H1 (cell line): Measurements from ENCODE around the gene NAXD. TPM values are rescaled to one million over a fixed set of nuclear protein-coding genes. Genes with fewer than 3 reads are reported as not detected.

Source experiments
- CTCF ChIA-PET: fragments of 300-600 bp; sonication (Branson Sonifier 250); formaldehyde crosslinking; loops from one replicate; lab custom pipeline; 2021; ENCODE audit not compliant: partially characterized antibody; lab: Charles Lee
- POLR2A ChIA-PET: fragments of 300-600 bp; sonication (Branson Sonifier 250); formaldehyde crosslinking; loops from one replicate; lab custom pipeline; 2021; ENCODE audit warnings: inconsistent platforms; ENCODE audit not compliant: partially characterized antibody; lab: Charles Lee
- DNase-seq, 2 experiments: peaks; one replicate each; pipeline versions ENCODE4 v3.0.0 to v3.0.0-alpha.2; 2010 to 2022; ENCODE audit warnings: low spot score in 2 of 2, low read depth in 1 of 2, mixed read lengths in 1 of 2
- FAIRE-seq: peaks from 2 replicates; lab custom pipeline; 2011; peaks lifted over from hg19 to GRCh38; lab: Jason Lieb, UNC
- H2AFZ ChIP-seq: 2 replicates; pipeline ENCODE4 v1.8.1; 2012; ENCODE audit warnings: low read length, inconsistent platforms
- H2AK5ac ChIP-seq: 2 replicates; pipeline ENCODE4 v1.6.1; 2013; ENCODE audit warnings: low read depth, low read length
- H2BK120ac ChIP-seq: replicated peaks from 2 replicates; pipeline ENCODE3; 2013; ENCODE audit warnings: low read depth, low read length, inconsistent platforms
- H2BK12ac ChIP-seq: 2 replicates; pipeline ENCODE4 v1.6.1; 2013; ENCODE audit warnings: low read depth, low read length
- H2BK15ac ChIP-seq: 2 replicates; pipeline ENCODE4 v1.6.1; 2013; ENCODE audit warnings: low read length
- H2BK20ac ChIP-seq: 2 replicates; pipeline ENCODE4 v1.6.1; 2013; ENCODE audit warnings: low read length
- H2BK5ac ChIP-seq: 2 replicates; pipeline ENCODE4 v1.6.1; 2013; ENCODE audit warnings: low read depth, low read length
- H3K14ac ChIP-seq: 2 replicates; pipeline ENCODE4 v1.6.1; 2013; ENCODE audit warnings: inconsistent platforms; ENCODE audit not compliant: insufficient read length
- H3K18ac ChIP-seq: 2 replicates; pipeline ENCODE4 v1.6.1; 2013; ENCODE audit warnings: low read length; ENCODE audit errors: extremely low read depth
- H3K23ac ChIP-seq: 2 replicates; pipeline ENCODE4 v1.6.1; 2013; ENCODE audit warnings: inconsistent platforms; ENCODE audit not compliant: insufficient read length
- H3K23me2 ChIP-seq: 2 replicates; pipeline ENCODE4 v1.6.1; 2013; ENCODE audit warnings: low read depth, low read length
- H3K27ac ChIP-seq: 2 replicates; pipeline ENCODE4 v1.6.1; 2011; ENCODE audit warnings: low read depth, low read length, inconsistent platforms
- H3K27me3 ChIP-seq, 4 experiments: replicated peaks in 1 of 4; 1 replicate in 1 of 4; 2 replicates in 3 of 4; pipeline versions ENCODE4 v1.6.1 to v1.8.1; 2011 to 2013; ENCODE audit warnings: low read length in 3 of 4, mild to moderate bottlenecking in 3 of 4, inconsistent platforms in 2 of 4, mixed read lengths in 2 of 4, moderate library complexity in 1 of 4; ENCODE audit not compliant: control insufficient read depth in 3 of 4, insufficient read depth in 3 of 4; ENCODE audit errors: extremely low read depth in 1 of 4
- H3K36me3 ChIP-seq, 4 experiments: 2 replicates each; pipeline versions ENCODE4 v1.6.1 to v1.8.1; 2011 to 2013; ENCODE audit warnings: mild to moderate bottlenecking in 4 of 4, low read length in 3 of 4, moderate library complexity in 2 of 4, control low read depth in 1 of 4, inconsistent platforms in 1 of 4; ENCODE audit not compliant: insufficient read depth in 4 of 4, control insufficient read depth in 2 of 4
- H3K4ac ChIP-seq: replicated peaks from 2 replicates; pipeline ENCODE3; 2013; ENCODE audit warnings: low read length, low read depth, mixed read lengths, inconsistent platforms; ENCODE audit not compliant: insufficient read length
- H3K4me1 ChIP-seq, 4 experiments: replicated peaks in 1 of 4; 1 replicate in 1 of 4; 2 replicates in 3 of 4; pipeline versions ENCODE4 v1.6.1 to v1.8.1; 2011 to 2013; ENCODE audit warnings: low read length in 3 of 4, inconsistent platforms in 2 of 4, mixed read lengths in 1 of 4; ENCODE audit not compliant: insufficient read depth in 4 of 4, control insufficient read depth in 3 of 4
- H3K4me2 ChIP-seq, 2 experiments: 2 replicates each; pipeline versions ENCODE4 v1.6.1 to v1.8.1; 2011 to 2013; ENCODE audit warnings: low read depth in 2 of 2, low read length in 2 of 2, control low read depth in 1 of 2, inconsistent platforms in 1 of 2, mild to moderate bottlenecking in 1 of 2; ENCODE audit not compliant: insufficient read depth in 1 of 2
- H3K4me3 ChIP-seq, 4 experiments: fragments of 200-600, 300-600 bp in 1 of 4; sonication (generic), shearing (Covaris generic), sonication (Bioruptor Twin) in 1 of 4; 2 replicates each; pipeline versions ENCODE4 v1.5.1 to v1.8.1; 2011 to 2016; ENCODE audit warnings: low read length in 4 of 4, low read depth in 3 of 4, control low read depth in 2 of 4, inconsistent platforms in 2 of 4, mild to moderate bottlenecking in 2 of 4, mixed read lengths in 1 of 4, moderate library complexity in 1 of 4; ENCODE audit not compliant: insufficient read depth in 2 of 4; ENCODE audit errors: extremely low read depth in 1 of 4
- H3K56ac ChIP-seq: replicated peaks from 2 replicates; pipeline ENCODE3; 2013; ENCODE audit warnings: low read depth, mild to moderate bottlenecking, mixed read lengths, low read length, inconsistent platforms; ENCODE audit not compliant: insufficient read length
- H3K79me1 ChIP-seq: 2 replicates; pipeline ENCODE4 v1.6.1; 2013; ENCODE audit warnings: low read depth, low read length, control low read depth
- H3K79me2 ChIP-seq, 2 experiments: 2 replicates each; pipeline versions ENCODE4 v1.6.1 to v1.8.1; 2012 to 2013; ENCODE audit warnings: low read length in 2 of 2, mild to moderate bottlenecking in 2 of 2, inconsistent platforms in 1 of 2; ENCODE audit not compliant: insufficient read depth in 2 of 2, control insufficient read depth in 1 of 2
- H3K9ac ChIP-seq, 4 experiments: replicated peaks in 1 of 4; 1 replicate in 1 of 4; 2 replicates in 3 of 4; pipeline versions ENCODE4 v1.6.1 to v1.8.1; 2011 to 2013; ENCODE audit warnings: low read depth in 3 of 4, low read length in 3 of 4, control low read depth in 2 of 4, mild to moderate bottlenecking in 2 of 4, moderate library complexity in 2 of 4, inconsistent platforms in 1 of 4; ENCODE audit errors: extremely low read depth in 1 of 4
- H3K9me3 ChIP-seq, 2 experiments: 2 replicates each; pipeline versions ENCODE4 v1.6.1 to v1.8.1; 2012 to 2013; ENCODE audit warnings: mild to moderate bottlenecking in 2 of 2, moderate library complexity in 2 of 2, control low read depth in 1 of 2, inconsistent platforms in 1 of 2, low read depth in 1 of 2, low read length in 1 of 2, mixed read lengths in 1 of 2; ENCODE audit not compliant: insufficient read depth in 2 of 2
- H4K20me1 ChIP-seq, 2 experiments: replicated peaks in 1 of 2; 2 replicates each; pipeline versions ENCODE3 to v1.8.1; 2011 to 2013; ENCODE audit warnings: inconsistent platforms in 2 of 2, low read length in 2 of 2, mild to moderate bottlenecking in 1 of 2; ENCODE audit not compliant: insufficient read depth in 2 of 2, control insufficient read depth in 1 of 2
- H4K5ac ChIP-seq: 2 replicates; pipeline ENCODE4 v1.6.1; 2013; ENCODE audit warnings: low read length, low read depth, mixed read lengths, inconsistent platforms; ENCODE audit not compliant: insufficient read length
- H4K8ac ChIP-seq: 2 replicates; pipeline ENCODE4 v1.8.0; 2013; ENCODE audit warnings: mild to moderate bottlenecking, moderate library complexity, low read length, inconsistent platforms; ENCODE audit not compliant: insufficient read depth; ENCODE audit errors: extremely low read depth
- H4K91ac ChIP-seq: replicated peaks from 2 replicates; pipeline ENCODE3; 2013; ENCODE audit warnings: low read length, mixed read lengths, inconsistent platforms; ENCODE audit not compliant: insufficient read length
- BCL11A ChIP-seq, 2 experiments: IDR thresholded peaks; one replicate each; pipeline ENCODE4 v1.6.1; 2011; ENCODE audit warnings: low read depth in 2 of 2, low read length in 2 of 2, mild to moderate bottlenecking in 2 of 2
- EGR1 ChIP-seq: IDR thresholded peaks from 2 replicates; pipeline ENCODE4 v1.6.1; 2011; ENCODE audit warnings: low read depth, low read length, borderline replicate concordance
- MAFK ChIP-seq: IDR thresholded peaks from 2 replicates; pipeline ENCODE4 v1.6.1; 2012; ENCODE audit warnings: low read depth, mild to moderate bottlenecking, improper control_type of control experiment, low read length
- SP4 ChIP-seq: IDR thresholded peaks from 2 replicates; pipeline ENCODE4 v1.6.1; 2012; ENCODE audit warnings: low read length, inconsistent platforms
- WGBS, 2 experiments: shearing (Covaris generic) in 1 of 2; methylation state at CpG; one replicate each; pipeline versions ENCODE4 v1.1.6 to v1.1.7; 2013 to 2015; ENCODE audit warnings: low lambda C conversion rate in 2 of 2, mixed read lengths in 2 of 2, inconsistent platforms in 1 of 2, low coverage in 1 of 2, missing lambda C conversion rate in 1 of 2; ENCODE audit not compliant: insufficient replicate concordance in 2 of 2, insufficient coverage in 1 of 2, insufficient read length in 1 of 2; ENCODE audit errors: extremely low coverage in 1 of 2, missing lambda C conversion rate in 1 of 2; 5-methylcytosine and 5-hydroxymethylcytosine counted together
- polyA plus RNA-seq, 7 experiments: library from polyadenylated mRNA; depleted of rRNA in 3 of 7; stranded (reverse) in 5 of 7; unstranded in 2 of 7; fragments of >200 nt in 5 of 7; fragments of 200-250 nt in 2 of 7; gene quantifications; 1 replicate in 5 of 7; 2 replicates in 1 of 7; 4 replicates in 1 of 7; pipeline versions ENCODE4 v1.2.1 to v1.2.3, GENCODE V29; 2011 to 2013; ENCODE audit warnings: missing spikeins in 2 of 7, mixed read lengths in 2 of 7
- total RNA-seq: library from RNA; stranded (reverse); fragmentation: NEBNext Ultra II Directional; extraction: Animal tissue kit (Norgen Biotek cat#: 25700); gene quantifications from 2 replicates; pipeline ENCODE4 v1.2.1, GENCODE V29; 2021
- TF ChIP-seq, protein P1 (sequence below): IDR thresholded peaks from 2 replicates; pipeline ENCODE4 v1.6.1; 2012; ENCODE audit warnings: low read length, inconsistent platforms

The NAXD gene
- total and polyA plus RNA-seq, 2 of the 8 experiments (the other 6 are each of a cell fraction or from before 2014, with no cell fraction given), result 25.4 to 35.5 TPM

GRCh38 chr13:110645750-110646149, 30.4 kb downstream of the NAXD start:
- H4K8ac ChIP-seq, result peak overlapping the region; percentile 87
- H2AFZ ChIP-seq, result no peak overlapping the region
- H2BK5ac ChIP-seq, result no peak overlapping the region
- no peaks in the 10 kb centered on the region for H3K9me3 ChIP-seq
- 89% methylated on average over 13 of the region's 15 CpGs; no CpG with 5 or more reads in 1 of the 2 experiments for WGBS, 2 experiments
- no peak overlapping the region for H3K4ac ChIP-seq
- H3K36me3 ChIP-seq, result peaks cover 2 to 14% (median 12%) of the 10 kb centered on the region in 4 experiments; a peak in 5 of 8 replicates
- H3K27me3 ChIP-seq, result no peaks in the 10 kb centered on the region
- H3K27ac ChIP-seq, result no peak overlapping the region
- H3K23me2 ChIP-seq, result no peaks in the 10 kb centered on the region
- H3K18ac ChIP-seq, result no peak overlapping the region
- H2AK5ac ChIP-seq, result no peak overlapping the region; the same call in 1 of the 2 replicates
- peaks cover 0 to 11% (median 7%) of the 10 kb centered on the region in 4 experiments; a peak in 5 of 7 replicates for H3K4me1 ChIP-seq
- H4K91ac ChIP-seq, result no peak overlapping the region
- H3K4me2 ChIP-seq, result no peak overlapping the region
- peaks cover 6 to 21% of the 10 kb centered on the region in 2 experiments for H4K20me1 ChIP-seq
- no peak overlapping the region for H3K14ac ChIP-seq
- no peak overlapping the region for H3K9ac ChIP-seq
- no peak overlapping the region for H3K23ac ChIP-seq
- no peak overlapping the region for H3K4me3 ChIP-seq
- H2BK12ac ChIP-seq, result no peak overlapping the region
- no peak overlapping the region for H2BK120ac ChIP-seq
- FAIRE-seq, result no peak
- no peak overlapping the region for H2BK15ac ChIP-seq
- H3K79me1 ChIP-seq, result 0 out of 2 replicates have a peak, but pooled peaks cover 2% of the 10 kb centered on the region
- TF ChIP-seq, protein P1, sequence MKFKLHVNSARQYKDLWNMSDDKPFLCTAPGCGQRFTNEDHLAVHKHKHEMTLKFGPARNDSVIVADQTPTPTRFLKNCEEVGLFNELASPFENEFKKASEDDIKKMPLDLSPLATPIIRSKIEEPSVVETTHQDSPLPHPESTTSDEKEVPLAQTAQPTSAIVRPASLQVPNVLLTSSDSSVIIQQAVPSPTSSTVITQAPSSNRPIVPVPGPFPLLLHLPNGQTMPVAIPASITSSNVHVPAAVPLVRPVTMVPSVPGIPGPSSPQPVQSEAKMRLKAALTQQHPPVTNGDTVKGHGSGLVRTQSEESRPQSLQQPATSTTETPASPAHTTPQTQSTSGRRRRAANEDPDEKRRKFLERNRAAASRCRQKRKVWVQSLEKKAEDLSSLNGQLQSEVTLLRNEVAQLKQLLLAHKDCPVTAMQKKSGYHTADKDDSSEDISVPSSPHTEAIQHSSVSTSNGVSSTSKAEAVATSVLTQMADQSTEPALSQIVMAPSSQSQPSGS, result no peak
- TF ChIP-seq EGR1 (no peak), MAFK (no peak), SP4 (no peak), BCL11A (IDR thresholded peaks at IDR 0.05; ENCODE audit: low read depth in 2 of 2, low read length in 2 of 2) (no peak)
- TF ChIP-seq, all 59 proteins: peak for 0
- POLR2A ChIA-PET, result interaction anchor here (1.1 to 1.8 kb wide), 8 partner anchors 9 to 82 kb away, joined by 3 to 8 read pairs (median 4); partner anchors contain the start of gene NAXD
- H3K79me2 ChIP-seq, result no peaks in the 10 kb centered on the region
- DNase-seq, result no peak
- no peak overlapping the region for H4K5ac ChIP-seq
- no peak overlapping the region for H2BK20ac ChIP-seq
- CTCF ChIA-PET, result interaction anchor here (0.7 to 3.9 kb wide), 19 partner anchors 8 to 278 kb away, joined by 3 to 23 read pairs (median 7); no protein-coding TSS in a partner anchor
- H3K56ac ChIP-seq, result no peak overlapping the region
